Upper lobe of left lung (tissue), 6 donors: ENCODE data around the gene VN1R5. TPM values are rescaled to one million over a fixed set of nuclear protein-coding genes. Genes with fewer than 3 reads are reported as not detected.
A peak's percentile ranks its signal among the peaks of the same experiment; 100 is the strongest.
"Not testable (repeated sequence)": the region's sequence is repeated elsewhere in the genome, so short reads cannot be mapped to it uniquely, and the experiment has no call there.

Experiments used
- ATAC-seq, 2 donors: fragments of 200-7000 bp; cut with Tn5 transposase; one replicate each; pipeline ENCODE4 v1.9.1; 2022; ENCODE audit warnings: mild to moderate bottlenecking in 2 of 2, moderate library complexity in 2 of 2; ENCODE audit not compliant: low FRiP score in 2 of 2
- DNase-seq, 2 donors: peaks; one replicate each; pipeline ENCODE4 v3.0.0-alpha.2; 2019 to 2020
- H3K27ac ChIP-seq, 4 donors: fragments of 200-600 bp; sonication (generic); one replicate each; pipeline ENCODE4 v1.5.1; 2016 to 2019
- H3K27me3 ChIP-seq, 4 donors: fragments of 200-600 bp; sonication (generic); one replicate each; pipeline ENCODE4 v1.5.1; 2017 to 2019
- H3K36me3 ChIP-seq, 4 donors: fragments of 200-600 bp; sonication (generic); one replicate each; pipeline ENCODE4 v1.5.1; 2016 to 2019
- H3K4me1 ChIP-seq, 4 donors: fragments of 200-600 bp; sonication (generic); one replicate each; pipeline ENCODE4 v1.5.1; 2018 to 2019
- H3K4me3 ChIP-seq, 4 donors: fragments of 200-600 bp; sonication (generic); one replicate each; pipeline ENCODE4 v1.5.1; 2017 to 2019; ENCODE audit warnings: mild to moderate bottlenecking in 2 of 4, moderate library complexity in 1 of 4
- H3K9me3 ChIP-seq, 4 donors: fragments of 200-600 bp; sonication (generic); one replicate each; pipeline ENCODE4 v1.5.1; 2018 to 2019
- CTCF ChIP-seq, 6 experiments: fragments of 450-650 bp in 4 of 6; fragments of 200-600 bp in 2 of 6; sonication (generic) in 2 of 6; IDR thresholded peaks; one replicate each; pipeline ENCODE4 v1.5.1; 2016 to 2019; ENCODE audit warnings: antibody characterized with exemption in 6 of 6
- EP300 ChIP-seq, 4 donors: sonication (generic); formaldehyde crosslinking; IDR thresholded peaks; one replicate each; pipeline ENCODE4 v1.5.1; 2017; ENCODE audit warnings: antibody characterized with exemption in 4 of 4, control low read depth in 2 of 4
- POLR2A ChIP-seq, 4 donors: fragments of 450-650 bp; IDR thresholded peaks; one replicate each; pipeline ENCODE4 v1.5.1; 2016 to 2017; ENCODE audit warnings: antibody characterized with exemption in 4 of 4, mild to moderate bottlenecking in 2 of 4
- POLR2AphosphoS5 ChIP-seq, 2 donors: sonication (generic); formaldehyde crosslinking; IDR thresholded peaks; one replicate each; pipeline ENCODE4 v1.5.1; 2017; ENCODE audit warnings: antibody characterized with exemption in 2 of 2
- WGBS, 2 donors: methylation state at CpG; one replicate each; pipeline ENCODE4 v1.1.5; 2017 to 2018; 5-methylcytosine and 5-hydroxymethylcytosine counted together
- total RNA-seq, 6 donors: library from RNA; depleted of rRNA in 4 of 6; stranded (reverse); fragments of >200 nt in 4 of 6; gene quantifications; one replicate each; pipeline versions ENCODE4 v1.1.0 to v1.2.1, GENCODE V29; 2016 to 2021
- donor health status: DM: no; HTN: no; CAD: no; lungs with moderate emphysema.
- donor health status: DM: no; HTN: yes; CAD: no; lungs with severe emphysema.

The VN1R5 gene
- total RNA-seq: not detected

DNA sequence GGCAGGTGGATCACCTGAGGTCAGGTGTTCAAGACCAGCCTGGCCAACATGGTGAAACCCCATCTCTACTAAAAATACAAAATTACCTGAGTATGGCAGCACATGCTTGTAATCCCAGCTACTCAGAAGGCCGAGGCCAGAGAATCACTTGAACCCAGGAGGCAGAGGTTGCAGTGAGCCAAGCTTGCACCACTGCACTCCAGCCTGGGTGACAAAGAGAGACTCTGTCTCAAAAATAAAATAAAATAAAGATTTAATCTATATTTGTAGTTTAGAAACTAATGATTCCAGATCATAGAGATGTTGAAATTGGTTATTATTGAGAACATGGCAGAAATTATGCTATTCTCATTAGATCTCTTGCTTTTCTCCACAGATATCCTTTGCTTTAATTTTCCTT is at the start of gene VN1R5:
VN1R5 (plus strand) TSS at position 301 of the 400 bp plus-strand sequence.
- not testable (repeated sequence) for ATAC-seq, H3K4me1 ChIP-seq, H3K27me3 ChIP-seq, H3K4me3 ChIP-seq, H3K36me3 ChIP-seq, DNase-seq, H3K27ac ChIP-seq, H3K9me3 ChIP-seq
- 69 to 78% methylated on average over 1 of the region's 1 CpG for WGBS, 2 donors

GRCh38 chr1:247209396-247209795 is 46.5 kb upstream of the VN1R5 start:
- Histone ChIP-seq H3K9me3 (no peaks in the 10 kb centered on the region), H3K4me3 (peak overlapping the region in 3 of 4 donors; percentile 80 to 97 (median 92)), H3K27me3 (no peaks in the 10 kb centered on the region), H3K27ac (peak overlapping the region in 2 of 4 donors; percentile 12 to 94), H3K36me3 (peaks cover 0 to 5% (median 4%) of the 10 kb centered on the region in 4 donors), H3K4me1 (peaks cover 18 to 31% (median 24%) of the 10 kb centered on the region in 4 donors)
- ATAC-seq: no peak
- no peak for DNase-seq
- TF ChIP-seq CTCF (IDR thresholded peaks at IDR 0.05) (no peak), POLR2A (IDR thresholded peaks at IDR 0.05) (no peak), POLR2AphosphoS5 (IDR thresholded peaks at IDR 0.05) (no peak), EP300 (IDR thresholded peaks at IDR 0.05) (no peak)
- 38 to 45% methylated on average over 2 of the region's 2 CpGs for WGBS, 2 donors

DNA sequence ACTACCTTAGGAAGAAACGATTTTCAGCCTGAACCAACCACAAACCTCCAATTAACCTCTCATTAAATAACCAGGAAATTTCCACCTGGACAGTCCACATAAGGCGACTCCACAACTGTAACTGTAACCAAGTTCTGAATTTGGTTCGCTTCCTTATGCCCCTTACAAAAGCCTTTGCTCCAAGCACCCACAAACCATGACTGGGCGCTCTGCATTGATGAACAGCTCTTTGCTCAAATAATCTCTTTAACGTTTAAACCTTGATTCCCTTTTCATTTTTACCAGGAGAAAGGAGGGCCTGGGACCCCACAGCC is 45.9 kb upstream of the VN1R5 start:
- TF ChIP-seq EP300 (IDR thresholded peaks at IDR 0.05): no peak
- TF ChIP-seq POLR2A (IDR thresholded peaks at IDR 0.05): no peak
- TF ChIP-seq POLR2AphosphoS5 (IDR thresholded peaks at IDR 0.05): no peak
- no peak for TF ChIP-seq CTCF (IDR thresholded peaks at IDR 0.05)
- WGBS, 2 donors: 3% methylated on average over 5 of the region's 5 CpGs
- ATAC-seq: peak in 1 of 2 donors; percentile 30
- peak overlapping the region; percentile 94 to 97 (median 97) for H3K27ac ChIP-seq
- H3K4me3 ChIP-seq: peak overlapping the region; percentile 80 to 97 (median 92)
- no peaks in the 10 kb centered on the region for H3K27me3 ChIP-seq
- peaks cover 18 to 29% (median 22%) of the 10 kb centered on the region in 4 donors for H3K4me1 ChIP-seq
- DNase-seq: no peak
- peaks cover 0 to 5% (median 4%) of the 10 kb centered on the region in 4 donors for H3K36me3 ChIP-seq
- H3K9me3 ChIP-seq: no peaks in the 10 kb centered on the region

- no peak for TF ChIP-seq CTCF (IDR thresholded peaks at IDR 0.05)
- TF ChIP-seq EP300 (IDR thresholded peaks at IDR 0.05): peak in 1 of 4 donors; percentile 75
- TF ChIP-seq POLR2A (IDR thresholded peaks at IDR 0.05): peak in 3 of 4 donors; percentile 82 to 92 (median 85)
- TF ChIP-seq POLR2AphosphoS5 (IDR thresholded peaks at IDR 0.05): peak; percentile 90 to 91
- DNase-seq (peak; percentile 97 to 98), ATAC-seq (peak; percentile 99 to 100)
- Histone ChIP-seq H3K27ac (peak overlapping the region; percentile 94 to 97 (median 97)), H3K36me3 (peaks cover 0 to 5% (median 4%) of the 10 kb centered on the region in 4 donors), H3K4me3 (peak overlapping the region; percentile 80 to 97 (median 92)), H3K9me3 (no peaks in the 10 kb centered on the region), H3K4me1 (peaks cover 18 to 29% (median 22%) of the 10 kb centered on the region in 4 donors), H3K27me3 (no peaks in the 10 kb centered on the region)
- WGBS, 2 donors: 0% methylated on average over 11 to 42 of the region's 49 CpGs
Measured at GRCh38 chr1:247210376-247211117, 45.3 kb upstream of the VN1R5 start.

- H3K4me3 ChIP-seq: no peak overlapping the region
- no peak for TF ChIP-seq CTCF (IDR thresholded peaks at IDR 0.05)
- no peak for TF ChIP-seq POLR2AphosphoS5 (IDR thresholded peaks at IDR 0.05)
- no peak for TF ChIP-seq EP300 (IDR thresholded peaks at IDR 0.05)
- TF ChIP-seq POLR2A (IDR thresholded peaks at IDR 0.05): no peak
- 60 to 68% methylated on average over 7 of the region's 7 CpGs for WGBS, 2 donors
- H3K27ac ChIP-seq: peak overlapping the region; percentile 94 to 97 (median 97)
- peaks cover 18 to 29% (median 22%) of the 10 kb centered on the region in 4 donors for H3K4me1 ChIP-seq
- ATAC-seq (no peak), DNase-seq (no peak)
- H3K36me3 ChIP-seq: peaks cover 0 to 2% (median under 1%) of the 10 kb centered on the region in 4 donors
- no peaks in the 10 kb centered on the region for H3K9me3 ChIP-seq
- H3K27me3 ChIP-seq: no peaks in the 10 kb centered on the region
Measured at GRCh38 chr1:247211339-247211738, 44.5 kb upstream of the VN1R5 start.
